GM13976 (cell line): Measurements from ENCODE around the gene SMIM3.

Experiments used
- DNase-seq: peaks from one replicate; pipeline ENCODE4 v3.0.0; 2012; ENCODE audit warnings: low spot score
- in situ Hi-C: fragments of 300-500 bp; cut with MboI; formaldehyde crosslinking; loops from one replicate; pipeline ENCODE4 v1.12.0; 2022; ENCODE audit warnings: low sequenced_read_pairs, mixed read lengths, inconsistent platforms; ENCODE audit not compliant: unreplicated experiment
- TF ChIP-seq, protein P1 (sequence below): IDR thresholded peaks from 2 replicates; pipeline ENCODE4 v1.5.1; 2012; ENCODE audit warnings: borderline replicate concordance, mild to moderate bottlenecking; ENCODE audit not compliant: insufficient read depth; ENCODE audit errors: extremely low read depth, missing control alignments, control extremely low read depth

SMIM3 gene

GRCh38 chr5:150765799-150766169, 12.8 kb upstream of the SMIM3 start:
- in situ Hi-C loops: no loop called here

GRCh38 chr5:150766251-150766650, 12.3 kb upstream of the SMIM3 start:
- TF ChIP-seq, protein P1, sequence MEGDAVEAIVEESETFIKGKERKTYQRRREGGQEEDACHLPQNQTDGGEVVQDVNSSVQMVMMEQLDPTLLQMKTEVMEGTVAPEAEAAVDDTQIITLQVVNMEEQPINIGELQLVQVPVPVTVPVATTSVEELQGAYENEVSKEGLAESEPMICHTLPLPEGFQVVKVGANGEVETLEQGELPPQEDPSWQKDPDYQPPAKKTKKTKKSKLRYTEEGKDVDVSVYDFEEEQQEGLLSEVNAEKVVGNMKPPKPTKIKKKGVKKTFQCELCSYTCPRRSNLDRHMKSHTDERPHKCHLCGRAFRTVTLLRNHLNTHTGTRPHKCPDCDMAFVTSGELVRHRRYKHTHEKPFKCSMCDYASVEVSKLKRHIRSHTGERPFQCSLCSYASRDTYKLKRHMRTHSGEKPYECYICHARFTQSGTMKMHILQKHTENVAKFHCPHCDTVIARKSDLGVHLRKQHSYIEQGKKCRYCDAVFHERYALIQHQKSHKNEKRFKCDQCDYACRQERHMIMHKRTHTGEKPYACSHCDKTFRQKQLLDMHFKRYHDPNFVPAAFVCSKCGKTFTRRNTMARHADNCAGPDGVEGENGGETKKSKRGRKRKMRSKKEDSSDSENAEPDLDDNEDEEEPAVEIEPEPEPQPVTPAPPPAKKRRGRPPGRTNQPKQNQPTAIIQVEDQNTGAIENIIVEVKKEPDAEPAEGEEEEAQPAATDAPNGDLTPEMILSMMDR: no peak
- no peak for DNase-seq
- in situ Hi-C loops: no loop called here

More at GRCh38 chr5:150765799-150766169, 12.8 kb upstream of the SMIM3 start:
- no peak for DNase-seq
- TF ChIP-seq, protein P1: no peak

GRCh38 chr5:150771034-150771795, 7.3 kb upstream of the SMIM3 start:
- no peak for DNase-seq
- in situ Hi-C loops: no loop called here
- TF ChIP-seq, protein P1: no peak

DNA sequence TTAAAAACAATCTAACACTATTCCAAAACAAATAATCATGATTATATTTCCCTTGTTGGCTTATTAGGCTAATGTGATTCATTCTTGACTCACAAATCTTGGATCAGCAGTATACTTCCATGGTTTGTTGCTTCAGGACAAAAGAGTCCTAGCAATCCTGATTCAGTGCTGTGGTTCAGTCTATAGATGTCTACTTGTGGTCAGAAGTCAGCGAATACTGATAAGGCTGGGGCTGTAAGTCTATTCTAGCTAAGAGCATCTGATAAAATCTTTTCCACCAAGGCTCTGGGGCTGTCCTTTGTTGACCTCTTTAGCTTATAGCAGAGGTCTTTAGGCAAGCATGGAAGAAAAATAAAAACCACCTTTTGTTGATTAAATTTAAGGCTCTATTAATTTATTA, 4.4 kb upstream of the SMIM3 start:
- TF ChIP-seq, protein P1: no peak
- no peak for DNase-seq
- in situ Hi-C loops: no loop called here

- no peak for DNase-seq
- in situ Hi-C loops: loop anchor here (25.0 kb wide), 1 partner anchor 385 kb away; the partner anchor contains the start of gene ANXA6
- TF ChIP-seq, protein P1: no peak
Measured at GRCh38 chr5:150777685-150778084, 872 bp upstream of the SMIM3 start.

DNA sequence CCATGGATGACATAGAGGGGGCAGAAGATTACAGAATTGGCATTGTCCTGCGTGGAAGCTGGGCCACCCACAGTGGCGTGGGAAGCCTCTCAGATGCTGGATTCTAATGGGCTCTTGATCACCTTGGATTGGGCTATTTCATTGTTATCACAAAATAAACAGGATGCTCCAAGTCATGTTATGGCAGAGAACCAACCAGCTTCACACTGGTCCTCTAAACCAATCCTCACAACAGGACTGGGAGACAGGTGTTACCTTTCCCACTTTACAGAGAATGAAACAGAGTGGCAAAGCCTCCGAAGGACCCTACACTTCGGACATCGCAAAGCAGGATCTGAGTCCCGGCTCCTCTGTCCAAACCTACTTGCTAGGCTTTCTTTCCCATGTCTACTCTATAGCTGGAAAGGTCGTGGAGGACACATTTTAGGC, 455 bp upstream of the SMIM3 start:
- TF ChIP-seq, protein P1: no peak
- no peak for DNase-seq
- in situ Hi-C loops: loop anchor here (25.0 kb wide), 1 partner anchor 384 kb away; the partner anchor contains the start of gene ANXA6
